BE2C (cell line): ENCODE results near the gene LGALS3.
A peak's percentile ranks its signal among the peaks of the same experiment; 100 is the strongest.

Experiments used
- DNase-seq: peaks from one replicate; pipeline ENCODE4 v3.0.0-alpha.2; 2020
- H3K27me3 ChIP-seq: fragments of 250-450 bp; sonication (Bioruptor Pico); 2 replicates; pipeline ENCODE4 v1.5.1; 2020; ENCODE audit warnings: mild to moderate bottlenecking
- H3K36me3 ChIP-seq: fragments of 250-450 bp; sonication (Bioruptor Pico); 2 replicates; pipeline ENCODE4 v1.5.1; 2020; ENCODE audit warnings: mild to moderate bottlenecking
- H3K4me1 ChIP-seq: fragments of 250-450 bp; sonication (Bioruptor Pico); 2 replicates; pipeline ENCODE4 v1.5.1; 2020
- H3K4me3 ChIP-seq: 2 replicates; pipeline ENCODE4 v1.5.1; 2011; ENCODE audit warnings: low read depth, low read length
- H3K9me3 ChIP-seq: fragments of 250-450 bp; sonication (Bioruptor Pico); 2 replicates; pipeline ENCODE4 v1.5.1; 2020
- CTCF ChIP-seq: IDR thresholded peaks from 2 replicates; pipeline ENCODE4 v1.5.1; 2012; ENCODE audit warnings: mild to moderate bottlenecking, low read depth, low read length

LGALS3 gene

GRCh38 chr14:55092341-55092740 is 36.7 kb upstream of the LGALS3 start:
- Histone ChIP-seq H3K36me3 (no peaks in the 10 kb centered on the region), H3K4me3 (no peak overlapping the region), H3K27me3 (no peaks in the 10 kb centered on the region), H3K9me3 (no peaks in the 10 kb centered on the region), H3K4me1 (peaks cover 7% of the 10 kb centered on the region)
- peak; percentile 32 for DNase-seq
- no peak for TF ChIP-seq CTCF

- Histone ChIP-seq H3K36me3 (no peaks in the 10 kb centered on the region), H3K4me3 (no peak overlapping the region), H3K4me1 (peaks cover 7% of the 10 kb centered on the region), H3K27me3 (no peaks in the 10 kb centered on the region), H3K9me3 (no peaks in the 10 kb centered on the region)
- no peak for TF ChIP-seq CTCF
- no peak for DNase-seq
These were observed 34.5 kb upstream of the LGALS3 start for GRCh38 chr14:55094292-55095157.

- Histone ChIP-seq H3K4me3 (no peak overlapping the region), H3K4me1 (peaks cover 3% of the 10 kb centered on the region; the same call in 1 of the 2 replicates), H3K27me3 (no peaks in the 10 kb centered on the region), H3K36me3 (no peaks in the 10 kb centered on the region), H3K9me3 (no peaks in the 10 kb centered on the region)
- TF ChIP-seq CTCF, result no peak
- DNase-seq, result no peak
These were observed 31.0 kb upstream of the LGALS3 start for GRCh38 chr14:55097881-55098560.

DNA sequence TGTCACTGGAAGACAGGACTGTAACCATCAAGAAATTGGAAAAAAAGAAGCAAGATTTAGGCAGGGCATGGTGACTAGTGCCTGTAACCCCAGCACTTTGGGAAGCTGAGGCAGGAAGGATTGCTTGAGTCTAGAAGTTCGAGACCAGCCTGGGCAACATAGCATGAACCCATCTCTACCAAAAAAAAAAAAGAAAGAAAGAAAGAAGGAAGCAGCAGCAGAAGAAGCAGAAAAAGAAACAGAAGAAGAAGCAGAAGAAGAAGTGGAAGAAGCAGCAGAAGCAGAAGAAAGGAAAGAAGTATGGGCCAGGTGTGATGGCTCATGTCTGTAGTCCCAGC is 30.5 kb upstream of the LGALS3 start:
- DNase-seq, result no peak
- no peaks in the 10 kb centered on the region for H3K36me3 ChIP-seq
- no peak for TF ChIP-seq CTCF
- no peak overlapping the region for H3K4me3 ChIP-seq
- H3K9me3 ChIP-seq, result no peaks in the 10 kb centered on the region
- H3K27me3 ChIP-seq, result no peaks in the 10 kb centered on the region
- H3K4me1 ChIP-seq, result peaks cover 3% of the 10 kb centered on the region; the same call in 1 of the 2 replicates

DNA sequence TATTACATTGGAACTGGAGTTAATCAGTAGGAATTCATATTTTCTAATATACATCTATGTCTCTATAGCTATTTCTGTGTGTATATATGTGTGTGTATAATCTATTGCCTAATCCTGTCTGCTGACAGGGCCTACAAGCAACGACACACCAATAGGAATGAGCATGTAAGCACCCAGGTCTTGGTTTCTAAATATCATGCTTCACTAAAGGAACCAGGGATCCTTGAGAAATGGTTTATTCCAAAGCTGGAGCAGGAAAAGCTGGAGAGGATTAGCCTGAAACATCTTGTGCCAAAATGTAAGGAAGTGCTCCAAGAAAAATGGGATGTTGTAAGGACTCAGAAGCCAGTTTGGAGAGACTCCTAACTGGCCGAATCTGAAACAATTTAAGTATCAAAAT is 29.3 kb upstream of the LGALS3 start:
- DNase-seq, result no peak
- no peaks in the 10 kb centered on the region for H3K9me3 ChIP-seq
- H3K36me3 ChIP-seq, result no peaks in the 10 kb centered on the region
- H3K4me1 ChIP-seq, result peaks cover 1% of the 10 kb centered on the region; the same call in 1 of the 2 replicates
- no peaks in the 10 kb centered on the region for H3K27me3 ChIP-seq
- no peak for TF ChIP-seq CTCF
- no peak overlapping the region for H3K4me3 ChIP-seq

DNA sequence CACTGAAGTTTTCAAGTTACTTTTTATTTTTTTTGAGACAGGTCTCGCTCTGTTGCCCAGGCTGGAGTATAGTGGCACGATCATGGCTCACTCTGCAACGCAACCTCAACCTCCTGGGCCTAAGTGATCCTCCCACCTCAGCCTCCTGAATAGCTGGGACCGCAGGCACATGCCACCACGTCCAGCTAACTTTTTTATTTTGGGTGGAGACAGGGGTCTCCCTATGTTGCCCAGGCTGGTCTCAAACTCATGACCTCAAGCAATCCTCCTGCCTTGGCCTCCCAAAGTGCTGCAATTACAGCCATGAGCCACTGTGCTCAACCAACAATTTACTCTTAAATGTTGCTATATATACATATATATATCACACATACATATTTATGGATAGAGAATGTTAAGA is 27.4 kb upstream of the LGALS3 start:
- Histone ChIP-seq H3K36me3 (no peaks in the 10 kb centered on the region), H3K4me1 (no peaks in the 10 kb centered on the region), H3K9me3 (no peaks in the 10 kb centered on the region), H3K4me3 (no peak overlapping the region), H3K27me3 (no peaks in the 10 kb centered on the region)
- TF ChIP-seq CTCF, result no peak
- DNase-seq, result no peak
